ENCODE results near the gene SCD5. TPM values are rescaled to one million over a fixed set of nuclear protein-coding genes. Genes with fewer than 3 reads are reported as not detected.

Gene SCD5
- total and polyA plus RNA-seq, 2 of the 4 experiments (the other 2 are of a cell fraction) = 12.4 to 13.5 TPM

DNA sequence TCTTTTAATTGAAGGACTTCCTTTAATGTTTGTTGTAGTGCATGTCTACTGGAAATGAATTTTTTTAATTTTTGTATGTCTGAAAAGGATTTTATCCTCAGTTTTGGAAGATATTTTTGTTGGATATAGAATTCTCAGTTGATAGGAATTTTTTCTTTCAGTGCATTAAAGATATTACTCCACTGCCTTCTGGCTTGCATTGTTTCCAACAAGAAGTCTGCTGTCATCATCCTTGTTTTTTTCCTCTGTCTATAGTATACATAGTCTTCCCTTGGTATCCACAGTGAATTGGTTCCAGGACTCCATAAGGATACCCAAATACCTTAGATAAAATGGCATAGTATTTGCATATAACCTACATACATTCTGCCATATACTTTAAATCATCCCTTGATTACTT lies 33.5 kb downstream of the SCD5 start:
- Histone ChIP-seq H2BK5ac (ENCODE audit: low read depth, low read length, poor library complexity, severe bottlenecking) (no peak overlapping the region), H4K5ac (ENCODE audit: low read depth, low read length) (no peak overlapping the region), H3K4me1 (ENCODE audit: control insufficient read depth, insufficient read depth, low read length) (no peaks in the 10 kb centered on the region), H4K20me1 (ENCODE audit: insufficient read depth, low read length) (no peaks in the 10 kb centered on the region; the same call in 1 of the 2 replicates), H3K27me3 (ENCODE audit: control insufficient read depth, insufficient read depth, low read length) (no peaks in the 10 kb centered on the region; the same call in 1 of the 2 replicates), H3K14ac (replicated peaks; ENCODE audit: low read depth, low read length) (no peak overlapping the region), H3K56ac (ENCODE audit: extremely low read depth, insufficient read depth, low read length) (no peak overlapping the region), H3K9me3 (ENCODE audit: control insufficient read depth, insufficient read depth, low read length) (peaks cover 4% of the 10 kb centered on the region), H3K4me2 (ENCODE audit: low read depth, low read length) (no peak overlapping the region), H3K79me1 (ENCODE audit: low read depth in 1 of 2, low read length in 2 of 2) (peaks cover 0 to 4% of the 10 kb centered on the region in 2 experiments; a peak in 1 of 4 replicates), H3K9me1 (ENCODE audit: insufficient read depth, low read length) (no peaks in the 10 kb centered on the region), H2BK120ac (ENCODE audit: low read depth, low read length) (no peak overlapping the region), H2BK15ac (ENCODE audit: low read depth, low read length) (no peak overlapping the region), H2BK20ac (ENCODE audit: low read depth, low read length) (no peak overlapping the region), H3K23ac (ENCODE audit: low read depth, low read length) (no peak overlapping the region), H4K91ac (ENCODE audit: insufficient read depth, low read depth, low read length) (no peak overlapping the region), H4K8ac (ENCODE audit: low read depth in 2 of 2, low read length in 2 of 2) (no peak overlapping the region), H3K36me3 (ENCODE audit: control insufficient read depth, insufficient read depth, low read length) (no peaks in the 10 kb centered on the region), H3K9ac (ENCODE audit: low read depth, low read length) (no peak overlapping the region), H3K18ac (ENCODE audit: low read depth, low read length) (no peak overlapping the region), H3K4ac (ENCODE audit: low read depth, low read length) (no peak overlapping the region), H3K27ac (ENCODE audit: insufficient read depth, low read length) (no peak overlapping the region), H2AK9ac (replicated peaks; ENCODE audit: low read depth, low read length, poor library complexity) (no peak overlapping the region), H2AFZ (replicated peaks; ENCODE audit: low read length, poor library complexity) (no peak overlapping the region), H2AK5ac (ENCODE audit: low read depth, low read length) (no peak overlapping the region), H3K4me3 (ENCODE audit: insufficient read depth, low read depth, low read length) (no peak overlapping the region)
- ATAC-seq (ENCODE audit: low read depth) (no peak), DNase-seq (no peak)
- in situ Hi-C loops (cut with MboI; ENCODE audit: low sequenced_read_pairs) (no loop called here), dilution Hi-C loops (cut with HindIII; ENCODE audit: low sequenced_read_pairs, unreplicated experiment) (no loop called here), intact Hi-C loops (cut with micrococcal nuclease) (no loop called here)
- CTCF ChIA-PET = no interaction called here
- POLR2A ChIA-PET (ENCODE audit: unreplicated experiment) = no interaction called here
- no peak for TF ChIP-seq POLR2A (IDR thresholded peaks at IDR 0.05; ENCODE audit: low read depth, low read length)
- TF ChIP-seq MAZ (IDR thresholded peaks at IDR 0.05; ENCODE audit: borderline replicate concordance, low read depth, low read length) = no peak
- TF ChIP-seq NFE2L2 (IDR thresholded peaks at IDR 0.05; ENCODE audit: low read depth, low read length) = no peak
- TF ChIP-seq SMC3 (IDR thresholded peaks at IDR 0.05; ENCODE audit: low read depth, low read length) = no peak
- no peak for TF ChIP-seq RCOR1 (IDR thresholded peaks at IDR 0.05; ENCODE audit: insufficient replicate concordance, low read length)
- BruUV-seq (replicated peaks) = no TSS peak

Measured in IMR-90 (cell line).